K562 (cell line): Measurements from ENCODE around the gene PRC1. TPM values are rescaled to one million over a fixed set of nuclear protein-coding genes. Genes with fewer than 3 reads are reported as not detected.
A peak's percentile ranks its signal among the peaks of the same experiment; 100 is the strongest.

Experiments used
- ARID3B ChIP-seq: fragments of 250-450 bp; sonication (Bioruptor Pico); IDR thresholded peaks from 2 replicates; pipeline ENCODE4 v1.4.0; 2020; ENCODE audit warnings: borderline replicate concordance
- COPS2 ChIP-seq: fragments of 450-650 bp; conservative IDR thresholded peaks from 2 replicates; pipeline ENCODE4 v1.6.1; 2016; ENCODE audit warnings: mild to moderate bottlenecking, moderate library complexity
- ERF ChIP-seq: fragments of 450-650 bp; formaldehyde crosslinking; IDR thresholded peaks from 2 replicates; pipeline ENCODE4 v1.4.0; 2020; ENCODE audit warnings: mild to moderate bottlenecking, mixed read lengths
- EWSR1 ChIP-seq: fragments of 450-650 bp; IDR thresholded peaks from 2 replicates; pipeline ENCODE4 v1.6.1; 2018; ENCODE audit warnings: borderline replicate concordance, mild to moderate bottlenecking, low read depth, moderate library complexity; ENCODE audit not compliant: partially characterized antibody
- GTF2B ChIP-seq: IDR thresholded peaks from 2 replicates; pipeline ENCODE4 v1.6.1; 2011; ENCODE audit not compliant: insufficient read length; ENCODE audit errors: extremely low read depth
- GTF2F1 ChIP-seq: IDR thresholded peaks from 2 replicates; pipeline ENCODE4 v1.6.1; 2011; ENCODE audit warnings: low read depth, low read length, improper control_type of control experiment
- HMGN3 ChIP-seq: IDR thresholded peaks from 2 replicates; pipeline ENCODE4 v1.6.1; 2011; ENCODE audit warnings: borderline replicate concordance, low read depth, mild to moderate bottlenecking, mixed read lengths, low read length; ENCODE audit not compliant: insufficient read length; ENCODE audit errors: extremely low read depth
- HNRNPK ChIP-seq: fragments of 200-400 bp; formaldehyde crosslinking; IDR thresholded peaks from one replicate; pipeline ENCODE4 v1.6.1; 2018; ENCODE audit warnings: mild to moderate bottlenecking, low read depth, low read length; ENCODE audit not compliant: poor library complexity, severe bottlenecking
- IRF2 ChIP-seq: sonication (generic); formaldehyde crosslinking; IDR thresholded peaks from 2 replicates; pipeline ENCODE4 v1.8.1; 2022; ENCODE audit warnings: mild to moderate bottlenecking, missing genetic modification reagents
- KLF13 ChIP-seq: fragments of 450-650 bp; IDR thresholded peaks from 2 replicates; pipeline ENCODE4 v1.6.1; 2016; ENCODE audit warnings: missing genetic modification characterization, low read depth, mild to moderate bottlenecking, missing compliant biosample characterization, moderate library complexity, borderline replicate concordance
- MCM3 ChIP-seq: fragments of 450-650 bp; IDR thresholded peaks from 2 replicates; pipeline ENCODE4 v1.6.1; 2016
- MCM5 ChIP-seq: fragments of 450-650 bp; IDR thresholded peaks from 2 replicates; pipeline ENCODE4 v1.6.1; 2016; ENCODE audit warnings: low read depth
- POLR2G ChIP-seq: fragments of 200-400 bp; formaldehyde crosslinking; IDR thresholded peaks from 2 replicates; pipeline ENCODE4 v1.6.1; 2017; ENCODE audit warnings: low read depth, mild to moderate bottlenecking, antibody characterized with exemption, low read length, moderate library complexity
- SMAD4 ChIP-seq: fragments of 250-450 bp; sonication (Bioruptor Pico); conservative IDR thresholded peaks from 2 replicates; pipeline ENCODE4 v1.8.0; 2021; ENCODE audit warnings: inconsistent platforms, mild to moderate bottlenecking, moderate library complexity
- SNRNP70 ChIP-seq: fragments of 200-400 bp; formaldehyde crosslinking; optimal IDR thresholded peaks from 2 replicates; pipeline ENCODE3; 2017; ENCODE audit warnings: low read depth, low read length
- SRSF3 ChIP-seq: fragments of 200-400 bp; formaldehyde crosslinking; IDR thresholded peaks from 2 replicates; pipeline ENCODE4 v1.6.1; 2016; ENCODE audit warnings: mild to moderate bottlenecking, low read length, moderate library complexity; ENCODE audit not compliant: insufficient read depth
- SUPT5H ChIP-seq: fragments of 450-650 bp; IDR thresholded peaks from 2 replicates; pipeline ENCODE4 v1.6.1; 2016
- TCF3 ChIP-seq: sonication (generic); formaldehyde crosslinking; IDR thresholded peaks from 2 replicates; pipeline ENCODE4 v1.4.0; 2020; ENCODE audit warnings: mild to moderate bottlenecking, missing genetic modification reagents
- ZBED1 ChIP-seq: IDR thresholded peaks from 2 replicates; pipeline ENCODE4 v1.6.1; 2014
- ZBTB17 ChIP-seq: fragments of 450-650 bp; formaldehyde crosslinking; IDR thresholded peaks from 2 replicates; pipeline ENCODE4 v1.4.0; 2020; ENCODE audit warnings: mild to moderate bottlenecking
- ZNF121 ChIP-seq: sonication (generic); formaldehyde crosslinking; conservative IDR thresholded peaks from 2 replicates; pipeline ENCODE4 v1.8.0; 2022; ENCODE audit warnings: missing genetic modification reagents
- ZNF212 ChIP-seq: fragments of 450-650 bp; formaldehyde crosslinking; IDR thresholded peaks from 2 replicates; pipeline ENCODE4 v1.4.0; 2020; ENCODE audit warnings: mild to moderate bottlenecking
- ZNF263 ChIP-seq: sonication (generic); formaldehyde crosslinking; IDR thresholded peaks from 2 replicates; pipeline ENCODE4 v1.8.0; 2022; ENCODE audit warnings: mild to moderate bottlenecking, missing genetic modification reagents, borderline replicate concordance
- ZNF584 ChIP-seq: fragments of 200-800 bp; sonication (Bioruptor generic); IDR thresholded peaks from 2 replicates; pipeline ENCODE4 v1.6.1; 2016; ENCODE audit warnings: low read depth, mild to moderate bottlenecking, missing genetic modification characterization, missing compliant biosample characterization
- ZNF696 ChIP-seq: fragments of 250-450 bp; sonication (Bioruptor Pico); conservative IDR thresholded peaks from 2 replicates; pipeline ENCODE4 v1.4.0; 2020; ENCODE audit warnings: mild to moderate bottlenecking, moderate library complexity
- polyA plus RNA-seq, 8 experiments: library from polyadenylated mRNA; depleted of rRNA in 4 of 8; stranded (reverse) in 5 of 8; unstranded in 3 of 8; fragments of >200 nt; fragmentation: Nextera tagmentation in 2 of 8; fragmentation: Illumina TruSeq in 1 of 8; extraction: Ambion mirVana in 2 of 8; extraction: Trizol in 1 of 8; gene quantifications; 2 replicates each; pipeline versions ENCODE4 v1.2.1 to v1.2.3, GENCODE V29; 2011 to 2014; ENCODE audit warnings: inconsistent platforms in 1 of 8, missing spikeins in 1 of 8
- total RNA-seq, 7 experiments: library from RNA; depleted of rRNA in 6 of 7; stranded (reverse); fragments of >200 nt in 6 of 7; fragmentation: Illumina TruSeq in 2 of 7; extraction: Trizol in 2 of 7; gene quantifications; 2 replicates each; pipeline versions ENCODE4 v1.2.1 to v1.2.3, GENCODE V29; 2011 to 2021; ENCODE audit warnings: low replicate concordance in 1 of 7
- TF ChIP-seq, protein P1 (sequence below): fragments of 450-650 bp; formaldehyde crosslinking; IDR thresholded peaks from 2 replicates; pipeline ENCODE4 v1.4.0; 2022; ENCODE audit warnings: mild to moderate bottlenecking, moderate library complexity

Gene PRC1
- total and polyA plus RNA-seq, 9 of the 15 experiments (the other 6 are each of a cell fraction or from before 2014, with no cell fraction given): 156 to 391 (median 240) TPM

DNA sequence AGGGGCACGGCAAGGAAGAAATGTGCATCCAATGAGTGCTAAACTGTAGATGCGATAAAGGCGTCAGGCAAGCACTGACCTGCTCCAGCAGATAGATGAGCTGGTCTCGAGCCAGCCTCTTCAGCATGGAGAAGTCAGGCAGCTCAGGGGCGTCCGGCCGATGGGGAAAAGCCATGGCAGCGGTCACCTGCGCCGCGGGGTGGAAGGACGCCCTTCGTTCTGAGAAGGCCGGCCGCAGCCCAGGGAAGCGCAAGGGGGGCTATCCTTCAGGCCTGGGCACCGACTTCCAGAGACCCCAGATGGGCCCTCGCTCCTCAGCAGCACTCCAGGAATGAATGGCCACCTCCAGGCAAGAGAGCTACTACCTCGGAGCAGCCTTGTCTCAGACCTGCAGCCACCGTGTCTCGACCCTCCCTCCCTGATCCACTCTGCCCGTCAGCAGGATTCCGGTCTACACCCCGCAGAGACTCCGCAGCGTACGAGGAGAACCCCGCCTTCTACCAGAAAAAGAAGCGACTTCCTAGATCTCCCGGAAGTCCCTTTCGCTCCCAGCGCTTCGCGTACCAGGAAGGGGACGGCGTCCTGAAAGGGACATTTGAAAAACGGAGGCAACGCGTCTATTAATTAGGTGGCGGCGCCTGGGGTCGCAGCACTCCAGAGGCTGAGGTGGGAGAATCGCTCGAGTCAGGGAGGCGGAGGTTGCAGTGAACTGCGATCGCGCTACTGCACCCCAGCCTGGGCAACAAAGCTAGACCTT lies 27.9 kb upstream of the PRC1 start, which contains the start of gene VPS33B (continued):
- TF ChIP-seq GTF2B (no peak), SMAD4 (no peak), HNRNPK (no peak), HMGN3 (no peak), SNRNP70 (no peak), GTF2F1 (no peak), ARID3B (CRISPR knock-in tag) (no peak), SUPT5H (peak; percentile 78), SRSF3 (no peak), POLR2G (peak; percentile 87), MCM5 (no peak), ZNF696 (CRISPR knock-in tag) (no peak), KLF13 (tag) (peak; percentile 51; the same call in 1 of the 2 replicates), COPS2 (no peak), ZBED1 (no peak), ZNF584 (CRISPR knock-in tag) (no peak), ZNF212 (CRISPR knock-in tag) (no peak), ZNF121 (no peak; the same call in 1 of the 2 replicates), EWSR1 (no peak), ZBTB17 (CRISPR knock-in tag) (no peak), MCM3 (no peak), TCF3 (CRISPR knock-in tag) (peak; percentile 34), ERF (CRISPR knock-in tag) (no peak; the same call in 1 of the 2 replicates), ZNF263 (CRISPR knock-in tag) (no peak), IRF2 (CRISPR knock-in tag) (no peak)
- TF ChIP-seq, protein P1, sequence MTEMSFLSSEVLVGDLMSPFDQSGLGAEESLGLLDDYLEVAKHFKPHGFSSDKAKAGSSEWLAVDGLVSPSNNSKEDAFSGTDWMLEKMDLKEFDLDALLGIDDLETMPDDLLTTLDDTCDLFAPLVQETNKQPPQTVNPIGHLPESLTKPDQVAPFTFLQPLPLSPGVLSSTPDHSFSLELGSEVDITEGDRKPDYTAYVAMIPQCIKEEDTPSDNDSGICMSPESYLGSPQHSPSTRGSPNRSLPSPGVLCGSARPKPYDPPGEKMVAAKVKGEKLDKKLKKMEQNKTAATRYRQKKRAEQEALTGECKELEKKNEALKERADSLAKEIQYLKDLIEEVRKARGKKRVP (CRISPR knock-in tag): no peak
